GM21619 (cell line): ENCODE results near the gene ADCY5.

Experiments used
- ATAC-seq: cut with Tn5 transposase; IDR thresholded peaks from one replicate; pipeline ENCODE4 v1.9.1; 2021; ENCODE audit not compliant: unreplicated experiment

Gene ADCY5

GRCh38 chr3:123431007-123431657, 17.8 kb downstream of the ADCY5 start:
- ATAC-seq = no peak

- ATAC-seq = no peak
Measured at GRCh38 chr3:123430266-123430665, 18.6 kb downstream of the ADCY5 start.

DNA sequence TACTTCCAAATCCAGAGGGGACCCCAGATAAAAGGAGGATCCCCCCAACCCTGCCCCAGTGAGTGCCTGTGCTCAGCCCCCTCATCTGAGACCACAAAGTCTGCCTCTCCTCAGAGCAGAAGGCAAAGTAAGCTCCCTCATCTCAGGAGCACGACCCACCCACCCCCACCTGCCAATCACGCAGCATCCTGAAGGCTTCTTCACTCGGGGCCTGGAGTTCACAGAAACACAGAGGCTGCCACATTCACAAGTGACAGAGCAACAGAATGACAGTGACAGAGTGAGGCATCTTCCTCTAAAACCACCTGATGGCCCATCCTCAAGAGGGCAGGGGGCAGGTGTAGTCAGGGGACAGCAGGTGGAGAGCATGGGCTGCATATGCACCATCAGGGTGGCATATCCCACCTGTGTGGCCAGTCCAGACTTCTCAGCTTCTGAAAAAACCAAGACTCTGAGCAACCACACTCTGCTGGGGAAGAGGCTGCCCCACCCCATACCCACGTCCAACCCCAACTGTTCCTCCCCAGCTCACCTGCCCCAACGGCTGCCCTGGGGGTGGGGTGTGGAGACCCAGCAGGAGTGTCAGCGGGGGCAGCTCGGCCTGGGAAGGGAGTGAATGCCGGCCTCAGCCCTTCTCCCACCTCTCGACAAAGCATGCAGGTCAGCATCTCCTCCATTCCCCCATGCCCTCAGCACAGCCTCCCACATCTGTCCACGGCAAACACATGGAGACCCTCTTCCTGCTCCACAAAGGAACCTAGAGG, 19.3 kb downstream of the ADCY5 start:
- ATAC-seq = no peak

- ATAC-seq = no peak
Measured at GRCh38 chr3:123424999-123425712, 23.7 kb downstream of the ADCY5 start.

GRCh38 chr3:123424321-123424998, 24.4 kb downstream of the ADCY5 start:
- no peak for ATAC-seq

GRCh38 chr3:123423806-123424205, 25.1 kb downstream of the ADCY5 start:
- no peak for ATAC-seq

- ATAC-seq = no peak
Measured at GRCh38 chr3:123423031-123423430, 25.9 kb downstream of the ADCY5 start.

DNA sequence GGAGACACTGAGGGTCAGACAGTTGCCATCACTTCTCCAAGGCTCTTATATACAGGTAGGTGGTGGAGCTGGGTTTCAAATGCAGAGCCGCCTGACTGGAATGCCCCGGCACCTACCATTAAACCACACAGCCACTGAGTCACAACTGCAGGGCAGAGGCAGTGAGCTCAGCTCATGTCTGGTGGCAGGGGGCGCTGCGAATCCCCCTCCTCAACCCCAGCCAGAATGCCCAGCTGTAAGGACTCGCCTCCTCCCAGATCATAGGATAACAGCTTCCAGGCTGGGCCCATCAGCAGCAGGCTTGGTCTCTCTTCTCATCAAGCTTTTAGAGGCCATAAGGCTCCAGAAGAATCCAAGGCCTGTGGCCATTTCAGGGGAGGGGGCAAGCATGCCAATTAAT, 26.4 kb downstream of the ADCY5 start:
- no peak for ATAC-seq

DNA sequence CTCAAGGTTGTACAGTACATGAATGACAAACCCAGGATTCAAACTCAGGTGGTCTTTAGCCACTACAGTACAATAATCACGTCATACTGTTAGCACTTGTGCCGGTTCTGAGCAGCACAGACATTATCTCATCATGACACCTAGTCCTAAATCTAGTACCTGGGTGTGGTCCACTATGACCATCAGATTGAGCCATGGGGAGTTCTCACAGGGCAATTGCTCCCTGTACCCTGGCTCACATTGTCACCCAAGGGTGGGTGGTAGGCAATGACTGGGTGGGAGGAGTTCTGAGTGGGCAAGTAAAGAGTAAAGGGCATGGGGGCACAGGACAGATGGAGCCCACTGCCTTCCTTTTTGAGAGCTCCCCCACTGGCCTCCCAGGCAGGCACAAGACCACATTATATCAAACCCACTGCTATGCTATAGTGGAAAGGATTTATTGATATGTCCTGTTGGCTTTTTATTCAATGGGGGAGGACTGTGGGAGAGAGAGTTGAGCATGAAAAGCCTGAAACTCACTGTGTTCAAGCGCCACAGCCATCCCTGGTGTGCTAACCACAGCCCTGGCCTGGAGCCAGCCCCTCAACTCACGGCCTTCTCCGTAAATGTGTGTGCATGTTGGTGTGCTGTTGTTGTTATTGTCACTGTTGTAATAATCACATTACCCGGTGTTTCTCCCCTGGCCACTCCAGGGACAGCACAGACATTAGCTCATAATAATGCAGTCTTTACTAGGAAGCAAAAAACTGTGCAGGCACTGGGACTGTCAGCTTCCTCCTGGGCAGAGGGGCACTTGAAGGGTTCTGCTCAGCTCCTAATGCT, 27.3 kb downstream of the ADCY5 start:
- ATAC-seq = no peak

DNA sequence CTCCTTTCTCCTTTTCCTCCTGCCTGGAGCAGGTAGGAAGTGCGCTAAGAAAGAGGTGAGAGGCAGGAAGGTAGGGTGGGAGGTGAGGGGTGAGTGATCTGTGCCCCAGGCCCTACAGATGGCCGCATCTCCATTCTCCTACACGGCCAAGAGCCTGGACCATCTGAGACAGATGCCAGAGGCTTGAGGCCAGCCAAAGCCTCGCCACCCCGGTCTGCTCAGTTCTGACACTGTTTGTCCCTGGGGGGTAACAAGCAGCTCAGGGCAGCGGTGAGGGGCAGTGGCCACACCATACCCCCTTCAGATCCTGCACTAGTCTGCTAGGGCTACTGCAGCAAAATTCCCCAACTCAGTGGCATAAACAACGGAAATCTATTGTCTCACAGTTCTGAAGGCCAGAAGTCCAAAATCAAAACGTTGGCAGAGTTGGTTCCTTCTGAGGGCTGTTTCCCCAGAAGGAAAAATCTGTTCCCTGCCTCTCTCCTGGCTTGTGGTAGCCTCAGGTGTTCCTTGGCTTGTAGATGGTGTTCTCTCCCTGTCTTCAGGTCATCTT, 28.4 kb downstream of the ADCY5 start:
- no peak for ATAC-seq

DNA sequence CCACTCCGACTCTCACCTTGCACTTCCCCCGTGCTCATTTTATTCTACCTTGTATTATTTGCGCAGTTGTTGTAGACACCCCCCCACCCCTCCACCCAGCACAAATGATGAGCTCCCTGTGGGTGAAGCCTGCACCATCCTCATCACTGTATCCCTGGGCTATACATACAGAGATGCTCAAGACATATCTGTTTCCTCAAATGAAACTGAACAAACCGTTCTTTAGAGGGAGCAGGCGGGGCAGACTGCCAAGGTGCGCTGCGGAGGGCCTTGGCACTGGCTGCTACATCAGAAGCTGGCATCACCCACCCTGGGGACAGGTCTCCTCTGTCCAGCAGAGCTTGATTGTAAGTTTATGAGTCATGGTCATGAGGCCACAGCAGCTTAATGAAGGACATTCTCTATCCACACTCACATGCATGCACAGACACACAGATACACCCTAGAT, 29.0 kb downstream of the ADCY5 start:
- no peak for ATAC-seq

DNA sequence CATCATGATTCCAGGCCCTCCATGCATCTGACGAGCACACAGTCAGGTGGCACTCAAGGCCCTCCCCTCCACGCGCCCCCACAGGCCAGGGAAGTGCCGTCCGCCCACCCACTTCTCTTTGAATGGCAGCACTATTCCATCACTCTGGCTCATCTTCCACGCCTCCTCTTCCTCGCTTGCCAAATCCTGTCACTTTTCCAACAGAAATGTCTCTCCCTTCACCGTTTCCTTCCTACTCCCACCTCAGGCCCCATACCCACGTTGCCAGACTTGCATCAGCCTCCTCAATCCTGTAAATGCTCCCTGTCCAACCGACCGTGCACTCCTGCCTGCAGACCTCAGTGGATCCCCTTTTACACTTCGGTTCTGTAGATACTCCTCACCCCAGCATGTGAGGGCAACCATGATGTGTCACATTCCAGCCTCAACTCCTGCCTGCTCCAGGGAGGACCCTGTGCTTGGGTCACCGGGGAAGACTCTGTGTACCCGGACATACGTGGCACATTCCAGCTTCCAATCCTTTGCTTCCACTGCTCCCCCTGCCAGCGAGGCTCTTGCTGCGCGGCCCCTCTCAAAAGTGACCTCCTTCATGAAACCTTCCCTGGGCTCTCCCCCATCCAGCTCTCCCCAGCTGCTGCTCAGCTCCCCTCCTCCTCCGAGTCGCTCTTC, 29.6 kb downstream of the ADCY5 start:
- ATAC-seq = no peak

DNA sequence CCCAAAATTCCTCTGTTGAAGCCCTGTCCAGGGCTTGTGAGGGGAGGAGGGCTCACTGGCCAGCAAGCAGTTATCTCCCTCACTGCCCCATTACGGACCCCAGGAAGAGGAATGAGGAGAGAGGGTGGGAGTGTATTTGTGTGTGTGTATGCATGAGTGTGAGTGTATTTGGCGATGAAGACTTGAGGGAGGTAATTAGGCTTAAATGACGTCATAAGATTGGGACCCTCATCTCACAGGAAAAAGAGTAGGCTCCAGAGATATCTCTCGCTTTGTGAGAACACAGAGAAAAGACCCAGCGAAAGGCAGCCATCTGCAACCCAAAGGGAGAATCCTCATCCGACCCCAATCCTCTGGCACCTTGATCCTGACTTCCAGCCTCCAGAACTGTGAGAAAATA, 32.2 kb downstream of the ADCY5 start:
- ATAC-seq = no peak

GRCh38 chr3:123416173-123416572, 32.7 kb downstream of the ADCY5 start:
- ATAC-seq = no peak

DNA sequence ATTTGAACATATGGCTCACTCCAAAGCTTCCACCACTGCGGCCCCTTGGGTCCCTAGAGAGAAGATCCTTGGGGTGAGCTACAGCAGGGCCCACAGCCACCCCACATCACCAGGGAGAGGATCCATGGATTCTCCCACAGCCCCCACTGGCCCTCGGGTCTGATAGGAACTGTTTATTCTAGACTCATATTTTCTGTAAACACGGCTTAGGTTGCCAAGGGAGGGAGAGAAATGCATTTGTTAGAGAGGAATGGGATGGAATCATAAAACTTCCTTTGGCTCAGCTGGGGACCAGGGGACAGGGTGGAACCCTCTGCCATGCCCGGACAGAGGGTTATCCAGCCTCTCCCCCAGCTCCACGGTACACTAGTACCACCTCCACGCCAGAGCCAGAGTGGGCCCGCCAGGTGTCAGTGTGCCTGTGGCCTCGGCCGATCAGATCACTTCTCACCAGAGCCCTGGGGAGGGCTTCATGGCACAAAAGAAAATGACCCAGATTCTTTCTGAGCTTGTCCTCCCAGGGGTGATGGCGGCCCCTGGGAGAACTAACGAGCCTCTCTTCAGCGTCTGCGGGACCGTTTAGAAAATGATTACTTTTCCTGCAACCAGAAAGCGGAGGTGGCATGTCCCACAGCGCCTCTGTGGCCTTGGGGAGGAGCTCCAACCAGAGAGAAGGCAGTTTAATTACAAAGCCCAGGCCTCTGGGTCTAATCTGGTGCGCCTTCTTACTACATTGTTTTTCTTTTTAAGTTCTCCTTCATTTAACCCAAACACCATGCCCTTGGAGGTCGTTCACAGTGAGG, 33.7 kb downstream of the ADCY5 start:
- ATAC-seq = no peak

DNA sequence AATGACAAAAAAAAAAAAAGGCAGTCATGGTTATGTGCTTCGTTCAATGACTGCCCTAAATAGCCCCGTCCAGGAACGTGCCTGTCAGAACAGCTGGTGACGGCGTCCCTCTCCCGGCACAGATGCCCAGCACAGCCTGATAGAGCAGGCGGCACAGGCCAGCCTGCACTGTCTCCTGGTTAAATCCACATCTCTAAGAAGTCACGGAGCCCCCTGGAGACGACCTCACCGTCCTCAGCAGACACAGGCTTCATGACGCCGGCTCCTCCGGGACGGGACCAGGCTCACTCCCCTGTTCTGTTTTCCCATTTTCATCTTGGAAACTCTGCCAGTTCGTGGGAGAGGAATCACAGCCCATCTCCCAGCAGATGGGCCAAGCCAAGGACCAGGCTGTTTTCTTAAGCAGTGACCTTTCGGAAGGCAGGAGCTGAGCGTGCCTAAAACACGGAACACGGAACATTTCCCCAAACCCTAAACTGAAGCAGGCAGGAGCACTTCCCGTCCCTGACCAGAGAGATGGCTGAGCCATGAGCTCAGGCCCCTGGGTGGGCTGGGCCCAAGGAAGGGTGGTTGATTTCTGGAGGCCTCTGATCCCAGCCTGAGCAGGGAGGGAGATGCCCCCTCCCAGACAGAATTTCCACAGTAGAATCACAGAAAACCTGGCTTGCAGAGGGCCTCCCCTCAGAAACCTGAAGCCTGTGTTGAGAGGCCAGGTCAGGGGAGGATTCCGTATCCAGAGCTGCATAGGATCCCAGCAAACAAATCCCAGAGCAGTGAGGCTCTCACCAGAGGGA, 35.9 kb downstream of the ADCY5 start:
- no peak for ATAC-seq

- no peak for ATAC-seq
Measured at GRCh38 chr3:123412076-123412475, 36.8 kb downstream of the ADCY5 start.
